HG03039 (cell line): Measurements from ENCODE around the gene TBX19.

ENCODE experiments used
- ATAC-seq: cut with Tn5 transposase; IDR thresholded peaks from one replicate; pipeline ENCODE4 v1.9.1; 2021; ENCODE audit warnings: mild to moderate bottlenecking, moderate library complexity; ENCODE audit not compliant: unreplicated experiment

The TBX19 gene

GRCh38 chr1:168317309-168317708, 36.6 kb downstream of the TBX19 start:
- ATAC-seq: no peak

GRCh38 chr1:168319691-168320090, 39.0 kb downstream of the TBX19 start:
- no peak for ATAC-seq

- ATAC-seq: no peak
Measured at GRCh38 chr1:168320149-168320548, 39.5 kb downstream of the TBX19 start.

- no peak for ATAC-seq
Measured at GRCh38 chr1:168320800-168321450, 40.2 kb downstream of the TBX19 start.

GRCh38 chr1:168321945-168322344, 41.3 kb downstream of the TBX19 start:
- no peak for ATAC-seq

GRCh38 chr1:168324745-168325425, 44.2 kb downstream of the TBX19 start:
- ATAC-seq: no peak

- ATAC-seq: no peak
Measured at GRCh38 chr1:168328731-168329364, 48.2 kb downstream of the TBX19 start.

- ATAC-seq: no peak
Measured at GRCh38 chr1:168330285-168330684, 49.6 kb downstream of the TBX19 start.

GRCh38 chr1:168331569-168331968, 50.9 kb downstream of the TBX19 start:
- ATAC-seq: no peak

GRCh38 chr1:168333562-168334276, 53.0 kb downstream of the TBX19 start:
- ATAC-seq: no peak

- no peak for ATAC-seq
Measured at GRCh38 chr1:168335500-168335899, 54.8 kb downstream of the TBX19 start.

- no peak for ATAC-seq
Measured at GRCh38 chr1:168338589-168339503, 58.2 kb downstream of the TBX19 start.

GRCh38 chr1:168340781-168341482, 60.3 kb downstream of the TBX19 start:
- ATAC-seq: no peak

GRCh38 chr1:168341483-168341975, 60.9 kb downstream of the TBX19 start:
- no peak for ATAC-seq

GRCh38 chr1:168342572-168343280, 62.0 kb downstream of the TBX19 start:
- ATAC-seq: peak; percentile 91

GRCh38 chr1:168343566-168343965, 62.9 kb downstream of the TBX19 start:
- ATAC-seq: no peak

GRCh38 chr1:168344517-168344916, 63.8 kb downstream of the TBX19 start:
- ATAC-seq: no peak

GRCh38 chr1:168345939-168346338, 65.3 kb downstream of the TBX19 start:
- no peak for ATAC-seq

- ATAC-seq: no peak
Measured at GRCh38 chr1:168347630-168348029, 67.0 kb downstream of the TBX19 start.
